NCI-H748 treated with DMSO at 0.1 percent for 48 hours (cell line): Measurements from ENCODE around the gene DNAH8.
"Not testable (repeated sequence)": the region's sequence is repeated elsewhere in the genome, so short reads cannot be mapped to it uniquely, and the experiment has no call there.

Source experiments
- DNase-seq: peaks from one replicate; lab custom pipeline; 2025; lab: John Stamatoyannopoulos, UW

Gene DNAH8

GRCh38 chr6:38909015-38909730 is 194.1 kb downstream of the DNAH8 start:
- DNase-seq = no peak

DNA sequence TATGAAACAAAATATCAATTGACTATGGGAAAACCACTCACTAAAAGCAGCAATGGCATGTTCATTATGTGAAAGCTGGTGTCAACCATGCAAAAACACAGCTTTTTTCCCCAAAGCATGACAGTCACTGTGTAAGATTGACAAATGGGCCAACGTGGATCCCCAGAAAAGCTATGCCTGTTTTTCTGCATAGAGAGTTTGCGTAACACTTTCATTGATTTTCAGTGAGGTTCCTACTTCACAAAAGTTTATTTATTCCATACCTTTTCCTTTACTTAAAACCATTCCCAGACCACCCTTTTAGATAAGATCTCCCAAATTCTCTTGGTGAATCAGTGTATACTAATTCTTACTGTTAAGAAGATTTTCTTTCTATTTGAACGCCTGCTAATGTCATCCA is 195.1 kb downstream of the DNAH8 start:
- no peak for DNase-seq

GRCh38 chr6:38912378-38912777 is 197.3 kb downstream of the DNAH8 start:
- DNase-seq = no peak

DNA sequence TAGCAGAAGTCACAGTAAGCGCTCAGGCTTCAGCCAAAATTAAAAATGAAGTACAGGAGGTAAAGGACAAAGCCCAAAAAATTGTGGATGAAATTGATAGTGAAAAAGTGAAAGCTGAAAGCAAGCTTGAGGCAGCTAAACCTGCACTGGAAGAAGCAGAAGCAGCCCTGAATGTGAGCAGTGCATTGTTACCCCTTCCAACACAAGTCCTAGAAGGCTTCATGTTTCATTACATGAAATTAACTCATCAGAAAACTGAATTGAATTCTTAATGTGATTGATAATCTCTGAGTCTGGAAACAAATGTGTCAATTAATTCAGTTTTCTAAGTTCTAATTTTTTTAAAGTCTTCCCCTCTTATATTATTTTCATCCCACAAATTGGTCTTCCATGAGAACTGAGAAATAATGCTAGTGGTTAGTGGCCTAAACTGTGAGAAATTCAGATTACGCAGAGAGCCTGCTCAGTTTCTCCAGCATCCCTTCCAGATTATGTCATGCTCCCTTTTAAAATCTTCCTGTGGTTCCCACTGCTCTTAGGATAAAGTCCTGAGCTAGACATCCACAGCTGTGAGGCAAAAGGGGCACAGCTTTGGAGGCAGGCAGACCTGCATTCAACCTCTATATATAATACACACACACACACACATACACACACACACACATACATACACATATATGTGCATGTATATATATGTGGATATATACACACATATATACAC is 200.3 kb downstream of the DNAH8 start:
- DNase-seq = no peak

DNA sequence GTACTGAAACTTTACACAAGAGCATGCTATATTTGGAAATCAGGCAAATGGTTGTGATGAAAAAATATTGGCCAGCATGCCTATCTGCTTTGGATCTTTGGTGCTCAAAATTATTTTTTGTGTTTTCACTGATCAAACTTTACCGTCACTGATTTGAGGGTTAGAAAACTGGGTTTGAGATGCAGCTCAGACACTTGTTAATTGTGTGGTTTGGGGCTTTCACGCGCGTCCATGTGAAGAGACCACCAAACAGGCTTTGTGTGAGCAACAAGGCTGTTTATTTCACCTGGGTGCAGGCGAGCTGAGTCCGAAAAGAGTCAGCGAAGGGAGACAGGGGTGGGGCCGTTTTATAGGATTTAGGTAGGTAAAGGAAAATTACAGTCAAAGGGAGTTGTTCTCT is 206.4 kb downstream of the DNAH8 start:
- DNase-seq = not testable (repeated sequence)

GRCh38 chr6:38924791-38925509 is 209.8 kb downstream of the DNAH8 start:
- no peak for DNase-seq

DNA sequence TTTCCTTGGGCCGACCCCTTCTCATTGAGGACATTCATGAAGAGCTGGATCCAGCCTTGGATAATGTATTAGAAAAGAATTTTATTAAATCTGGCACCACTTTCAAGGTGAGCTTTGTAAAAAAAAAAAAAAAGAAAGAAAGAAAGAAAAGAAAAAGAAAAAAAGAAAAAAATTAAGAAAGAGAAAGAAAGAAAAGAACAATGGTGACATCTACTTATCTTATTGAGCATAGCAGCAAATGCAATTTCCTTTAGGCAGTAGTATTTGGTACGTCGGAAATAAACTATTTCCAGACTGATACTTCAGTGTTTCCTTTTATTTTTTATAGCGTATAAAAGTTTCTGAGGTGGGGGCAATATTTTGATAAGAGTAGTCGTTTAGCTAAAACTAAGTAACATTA is 214.4 kb downstream of the DNAH8 start:
- DNase-seq = no peak

DNA sequence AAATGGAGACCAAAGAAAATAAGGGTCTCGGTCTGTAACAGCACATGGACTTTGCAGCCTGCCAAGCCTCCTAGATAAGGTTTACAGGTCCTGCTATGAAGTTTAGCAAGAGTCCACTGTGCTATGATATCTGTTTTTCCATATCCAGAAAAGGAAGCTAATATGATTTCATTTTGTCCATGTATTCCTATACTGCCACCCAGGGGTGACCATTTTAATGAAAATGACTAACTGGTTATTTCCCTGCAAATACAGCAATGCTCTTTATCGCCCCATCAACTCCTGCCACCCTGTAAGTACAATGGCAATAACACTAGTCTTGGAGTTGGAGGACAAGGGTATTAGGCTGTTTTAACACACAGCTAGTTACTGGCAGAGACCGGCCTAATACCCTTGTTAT is 218.3 kb downstream of the DNAH8 start:
- no peak for DNase-seq

GRCh38 chr6:38935051-38935450 is 219.9 kb downstream of the DNAH8 start:
- DNase-seq = no peak

DNA sequence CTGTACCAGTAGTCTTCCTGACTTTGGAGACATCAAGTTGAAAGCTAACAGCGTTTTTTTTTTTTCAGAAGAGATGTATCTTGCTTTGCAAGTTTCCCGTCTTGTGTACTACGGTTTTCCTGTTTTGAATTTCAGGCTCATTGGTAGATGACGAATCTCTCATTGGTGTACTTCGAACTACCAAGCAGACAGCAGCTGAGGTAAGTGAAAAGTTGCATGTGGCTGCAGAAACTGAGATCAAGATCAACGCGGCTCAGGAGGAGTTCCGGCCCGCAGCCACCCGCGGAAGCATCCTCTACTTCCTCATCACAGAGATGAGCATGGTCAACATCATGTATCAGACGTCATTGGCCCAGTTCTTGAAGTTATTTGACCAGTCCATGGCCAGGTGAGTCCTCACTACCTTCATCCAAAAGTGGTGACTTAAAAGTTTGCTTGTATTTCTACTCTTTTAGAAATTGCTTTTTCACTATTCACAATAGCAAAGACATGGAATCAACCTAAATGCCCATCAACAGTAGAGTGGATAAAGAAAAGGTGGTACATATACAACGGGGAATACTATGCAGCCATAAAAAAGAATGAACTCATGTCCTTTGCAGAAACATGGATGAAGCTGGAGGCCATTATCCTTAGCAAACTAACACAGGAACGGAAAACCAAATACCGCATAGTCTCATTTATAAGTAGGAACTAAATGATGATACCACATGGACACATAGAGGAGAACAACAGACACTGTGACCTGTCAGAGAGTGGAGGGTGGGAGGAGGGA is 222.9 kb downstream of the DNAH8 start:
- DNase-seq = no peak

DNA sequence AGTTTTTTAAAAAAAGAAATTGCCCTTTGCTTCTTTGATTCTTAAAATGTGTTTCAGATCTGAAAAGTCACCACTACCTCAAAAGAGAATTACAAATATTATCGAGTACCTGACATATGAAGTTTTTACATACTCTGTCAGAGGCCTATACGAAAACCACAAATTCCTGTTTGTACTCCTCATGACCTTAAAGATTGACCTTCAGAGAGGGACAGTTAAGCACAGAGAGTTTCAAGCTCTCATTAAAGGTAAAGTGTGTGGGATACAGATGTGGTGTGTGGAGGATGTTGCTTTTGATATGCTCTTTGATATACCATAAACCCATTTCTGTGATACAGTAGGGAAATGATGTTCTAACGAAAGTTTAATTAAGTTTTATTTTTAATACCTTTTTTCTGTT is 223.6 kb downstream of the DNAH8 start:
- DNase-seq = no peak

DNA sequence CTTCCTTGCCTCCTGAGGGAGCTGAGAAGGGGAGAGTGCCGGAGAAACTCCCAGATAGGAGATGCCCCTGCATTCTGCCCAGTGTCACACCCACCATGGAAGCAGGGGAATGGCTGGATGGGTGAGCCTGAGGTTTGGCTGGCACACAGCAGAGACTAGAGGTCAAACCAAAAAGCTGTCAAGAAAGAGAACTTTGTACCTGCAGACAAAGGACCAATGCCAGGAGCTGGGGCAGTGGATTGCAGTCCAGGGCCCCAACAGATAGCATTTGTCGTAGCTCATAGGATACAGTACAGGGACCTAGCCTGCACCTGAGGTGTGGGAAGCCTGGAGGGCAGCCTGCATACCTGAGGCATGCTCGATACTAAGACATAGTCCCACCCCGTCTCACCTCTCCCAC is 227.3 kb downstream of the DNAH8 start:
- DNase-seq = no peak

GRCh38 chr6:38942965-38943364 is 227.9 kb downstream of the DNAH8 start:
- no peak for DNase-seq

DNA sequence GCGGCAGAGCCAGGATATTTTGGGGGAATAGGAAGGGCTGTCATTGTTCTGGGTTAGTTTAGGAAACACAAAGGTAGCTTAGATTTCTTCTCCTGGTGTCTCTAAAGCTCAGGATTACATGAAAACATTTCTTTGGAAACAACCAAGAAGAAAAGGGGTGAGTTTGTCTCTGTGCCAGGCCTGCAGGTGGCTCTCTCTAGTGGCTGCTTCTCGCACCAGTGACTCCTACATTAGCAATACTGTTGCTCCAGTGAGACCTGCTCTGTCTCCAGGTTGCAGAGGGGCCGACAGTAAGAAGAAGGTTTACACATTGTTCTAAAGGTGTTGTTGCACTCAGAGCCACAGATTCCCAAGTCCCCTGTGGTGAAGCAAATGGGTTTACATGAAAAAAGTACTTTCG is 228.9 kb downstream of the DNAH8 start:
- no peak for DNase-seq

DNA sequence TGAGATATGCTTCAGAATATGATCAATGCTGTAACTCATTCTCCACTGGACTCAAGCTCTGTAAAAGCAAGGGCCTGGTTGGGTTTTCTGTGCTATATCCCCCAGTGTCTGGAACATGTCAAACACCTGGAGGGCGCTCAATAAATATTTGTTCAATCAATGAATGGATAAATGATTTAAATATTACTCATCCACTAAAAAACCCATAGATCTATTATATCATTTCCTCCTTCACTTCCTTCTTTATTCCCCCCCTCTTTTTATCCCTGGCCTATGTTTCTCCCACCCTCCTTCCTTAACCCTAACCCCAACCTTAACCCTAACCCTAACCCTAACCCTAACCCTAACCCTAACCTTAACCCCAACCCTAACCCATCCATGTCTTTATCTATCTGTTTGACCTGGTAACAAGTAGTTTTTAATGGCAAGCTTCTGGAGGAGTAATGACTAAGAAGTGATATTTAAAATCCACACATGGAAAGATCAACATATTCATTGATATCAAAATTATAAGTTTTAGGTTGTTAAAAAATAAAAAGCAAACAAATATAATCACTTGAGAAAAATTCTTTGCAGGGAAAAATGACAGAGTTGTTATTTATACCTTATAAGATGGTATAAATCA is 229.7 kb downstream of the DNAH8 start:
- DNase-seq = no peak

- DNase-seq = no peak
Observed at GRCh38 chr6:38955861-38956260, 240.8 kb downstream of the DNAH8 start.

GRCh38 chr6:38957426-38957825 is 242.3 kb downstream of the DNAH8 start:
- DNase-seq = no peak

GRCh38 chr6:38959138-38959537 is 244.0 kb downstream of the DNAH8 start:
- DNase-seq = no peak

DNA sequence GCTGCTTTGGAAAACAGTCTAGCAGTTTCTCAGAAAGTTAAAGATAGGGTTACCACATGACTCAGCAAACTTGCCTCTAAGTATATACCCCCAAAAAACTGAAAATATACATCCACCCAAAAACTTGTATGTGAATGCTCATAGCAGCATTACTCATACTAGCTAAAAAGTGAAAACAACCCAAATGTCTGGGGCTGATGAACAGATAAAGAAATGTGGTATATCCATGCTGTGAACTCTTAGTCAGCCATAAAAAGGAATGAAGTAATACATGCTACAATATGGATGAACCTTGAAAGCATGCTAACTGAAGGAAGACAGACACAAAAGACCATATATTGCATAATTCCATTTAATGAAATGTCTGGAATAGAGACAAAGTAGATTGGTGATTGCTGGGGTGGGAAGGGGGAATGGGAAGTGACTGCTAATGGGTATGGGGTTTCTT is 253.6 kb downstream of the DNAH8 start:
- no peak for DNase-seq

GRCh38 chr6:38973178-38974057 is 258.3 kb downstream of the DNAH8 start:
- DNase-seq = peak; percentile 48
